K562 (cell line): ENCODE measurements around the gene LRRC8E. TPM values are rescaled to one million over a fixed set of nuclear protein-coding genes. Genes with fewer than 3 reads are reported as not detected.

Source experiments
- ATF1 ChIP-seq, 2 experiments: fragments of 450-650 bp in 1 of 2; IDR thresholded peaks; 2 replicates each; pipeline ENCODE4 v1.6.1; 2016; ENCODE audit warnings: missing compliant biosample characterization in 1 of 2, missing genetic modification characterization in 1 of 2
- FOXK2 ChIP-seq, 2 experiments: fragments of 450-650 bp; IDR thresholded peaks in 1 of 2; conservative IDR thresholded peaks in 1 of 2; 2 replicates each; pipeline ENCODE4 v1.6.1; 2016; ENCODE audit warnings: low read depth in 2 of 2, mild to moderate bottlenecking in 1 of 2
- GTF2E2 ChIP-seq: fragments of 200-800 bp; sonication (Bioruptor generic); IDR thresholded peaks from 2 replicates; pipeline ENCODE4 v1.6.1; 2016; ENCODE audit warnings: missing genetic modification characterization, missing compliant biosample characterization
- KLF6 ChIP-seq: fragments of 250-450 bp; sonication (Bioruptor Pico); IDR thresholded peaks from 2 replicates; pipeline ENCODE4 v1.4.0; 2020; ENCODE audit warnings: mild to moderate bottlenecking, moderate library complexity, borderline replicate concordance
- NCOA2 ChIP-seq, 2 experiments: fragments of 450-650 bp; IDR thresholded peaks; 2 replicates each; pipeline ENCODE4 v1.6.1; 2018; ENCODE audit warnings: mild to moderate bottlenecking in 2 of 2, moderate library complexity in 1 of 2; ENCODE audit not compliant: partially characterized antibody in 2 of 2
- RFX7 ChIP-seq: fragments of 250-450 bp; sonication (Bioruptor Pico); IDR thresholded peaks from 2 replicates; pipeline ENCODE4 v1.5.1; 2021; ENCODE audit warnings: mild to moderate bottlenecking
- SREBF2 ChIP-seq: sonication (generic); formaldehyde crosslinking; IDR thresholded peaks from 2 replicates; pipeline ENCODE4 v1.4.0; 2020; ENCODE audit warnings: mild to moderate bottlenecking, missing genetic modification reagents
- TCF3 ChIP-seq: sonication (generic); formaldehyde crosslinking; IDR thresholded peaks from 2 replicates; pipeline ENCODE4 v1.4.0; 2020; ENCODE audit warnings: mild to moderate bottlenecking, missing genetic modification reagents
- TCFL5 ChIP-seq: fragments of 250-450 bp; sonication (Bioruptor Pico); conservative IDR thresholded peaks from 2 replicates; pipeline ENCODE4 v1.6.1; 2021; ENCODE audit warnings: mild to moderate bottlenecking, moderate library complexity, matching md5 sums
- TFAM ChIP-seq: fragments of 250-450 bp; sonication (Bioruptor Pico); conservative IDR thresholded peaks from 2 replicates; pipeline ENCODE4 v1.5.0; 2021; ENCODE audit warnings: mild to moderate bottlenecking, moderate library complexity
- polyA plus RNA-seq, 8 experiments: library from polyadenylated mRNA; depleted of rRNA in 4 of 8; stranded (reverse) in 5 of 8; unstranded in 3 of 8; fragments of >200 nt; fragmentation: Nextera tagmentation in 2 of 8; fragmentation: Illumina TruSeq in 1 of 8; extraction: Ambion mirVana in 2 of 8; extraction: Trizol in 1 of 8; gene quantifications; 2 replicates each; pipeline versions ENCODE4 v1.2.1 to v1.2.3, GENCODE V29; 2011 to 2014; ENCODE audit warnings: inconsistent platforms in 1 of 8, missing spikeins in 1 of 8
- total RNA-seq, 7 experiments: library from RNA; depleted of rRNA in 6 of 7; stranded (reverse); fragments of >200 nt in 6 of 7; fragmentation: Illumina TruSeq in 2 of 7; extraction: Trizol in 2 of 7; gene quantifications; 2 replicates each; pipeline versions ENCODE4 v1.2.1 to v1.2.3, GENCODE V29; 2011 to 2021; ENCODE audit warnings: low replicate concordance in 1 of 7
- TF ChIP-seq, protein P1 (sequence below): fragments of 450-650 bp; IDR thresholded peaks from 2 replicates; pipeline ENCODE4 v1.6.1; 2016; ENCODE audit warnings: antibody characterized with exemption
- TF ChIP-seq, protein P2 (sequence below), 2 experiments: fragments of 450-650 bp in 1 of 2; sonication (generic) in 1 of 2; formaldehyde crosslinking in 1 of 2; IDR thresholded peaks; 2 replicates each; pipeline versions ENCODE4 v1.7.1 to v1.9.0; 2016 to 2022; ENCODE audit warnings: inconsistent platforms in 1 of 2, mild to moderate bottlenecking in 1 of 2, missing genetic modification reagents in 1 of 2
- TF ChIP-seq, protein P3 (sequence below): fragments of 250-450 bp; sonication (Bioruptor Pico); IDR thresholded peaks from 2 replicates; pipeline ENCODE4 v1.8.0; 2022; ENCODE audit warnings: inconsistent platforms, mild to moderate bottlenecking, moderate library complexity, borderline replicate concordance

Gene LRRC8E
- total and polyA plus RNA-seq, 9 of the 15 experiments (the other 6 are each of a cell fraction or from before 2014, with no cell fraction given), result 0.08 to 5.7 (median 3.5) TPM; not detected in 1

DNA sequence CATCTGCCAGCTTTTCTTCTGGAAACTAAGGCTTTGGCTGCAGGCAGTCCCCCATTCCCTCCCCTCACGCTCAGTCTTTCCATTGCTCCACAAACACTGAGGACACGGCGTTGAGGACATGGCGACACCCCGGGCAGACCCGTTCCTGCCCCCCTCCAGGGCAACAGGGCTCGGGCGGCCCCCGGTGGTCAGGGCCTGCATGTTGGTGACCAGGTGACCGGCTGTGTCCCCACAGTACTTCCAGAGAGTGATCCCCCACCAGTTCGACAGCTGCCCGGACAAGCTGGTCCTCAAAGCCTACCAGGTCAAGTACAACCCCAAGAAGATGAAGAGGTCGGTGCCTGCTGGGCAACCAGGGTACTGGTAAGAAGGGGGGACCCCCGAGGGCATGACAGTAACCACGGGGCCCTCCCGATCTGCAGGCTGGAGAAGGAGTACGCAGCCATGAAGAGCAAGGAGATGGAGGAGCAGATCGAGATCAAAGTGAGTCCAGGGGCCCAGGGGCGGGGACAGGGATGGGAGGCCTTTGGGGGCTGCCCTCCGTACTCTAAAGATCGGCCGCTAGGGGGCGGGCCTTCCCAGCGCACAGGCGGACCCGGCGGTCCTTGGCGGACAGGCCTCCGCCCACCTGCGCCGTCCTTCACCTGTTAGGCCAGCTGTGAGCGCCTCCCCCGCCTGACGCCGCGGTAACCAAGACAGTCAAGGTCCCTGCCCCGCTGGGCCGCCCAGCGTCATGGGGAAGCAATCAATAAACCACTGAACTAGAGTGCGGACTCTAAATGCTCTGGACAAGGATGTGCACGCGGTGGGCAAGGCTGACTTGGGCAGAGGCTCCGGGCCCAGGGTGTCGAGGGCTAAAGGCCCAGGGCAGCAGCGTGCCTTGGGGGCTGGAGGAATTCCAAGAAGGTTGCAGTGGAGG is 35.2 kb upstream of the LRRC8E start (continued):
- TF ChIP-seq, protein P1, sequence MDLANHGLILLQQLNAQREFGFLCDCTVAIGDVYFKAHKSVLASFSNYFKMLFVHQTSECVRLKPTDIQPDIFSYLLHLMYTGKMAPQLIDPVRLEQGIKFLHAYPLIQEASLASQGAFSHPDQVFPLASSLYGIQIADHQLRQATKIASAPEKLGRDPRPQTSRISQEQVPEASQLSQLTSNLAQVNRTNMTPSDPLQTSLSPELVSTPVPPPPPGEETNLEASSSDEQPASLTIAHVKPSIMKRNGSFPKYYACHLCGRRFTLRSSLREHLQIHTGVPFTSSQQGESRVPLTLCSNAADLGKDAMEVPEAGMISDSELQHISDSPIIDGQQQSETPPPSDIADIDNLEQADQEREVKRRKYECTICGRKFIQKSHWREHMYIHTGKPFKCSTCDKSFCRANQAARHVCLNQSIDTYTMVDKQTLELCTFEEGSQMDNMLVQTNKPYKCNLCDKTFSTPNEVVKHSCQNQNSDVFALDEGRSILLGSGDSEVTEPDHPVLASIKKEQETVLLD, result peak; percentile 67; the same call in 1 of the 2 replicates
- TF ChIP-seq, protein P2, sequence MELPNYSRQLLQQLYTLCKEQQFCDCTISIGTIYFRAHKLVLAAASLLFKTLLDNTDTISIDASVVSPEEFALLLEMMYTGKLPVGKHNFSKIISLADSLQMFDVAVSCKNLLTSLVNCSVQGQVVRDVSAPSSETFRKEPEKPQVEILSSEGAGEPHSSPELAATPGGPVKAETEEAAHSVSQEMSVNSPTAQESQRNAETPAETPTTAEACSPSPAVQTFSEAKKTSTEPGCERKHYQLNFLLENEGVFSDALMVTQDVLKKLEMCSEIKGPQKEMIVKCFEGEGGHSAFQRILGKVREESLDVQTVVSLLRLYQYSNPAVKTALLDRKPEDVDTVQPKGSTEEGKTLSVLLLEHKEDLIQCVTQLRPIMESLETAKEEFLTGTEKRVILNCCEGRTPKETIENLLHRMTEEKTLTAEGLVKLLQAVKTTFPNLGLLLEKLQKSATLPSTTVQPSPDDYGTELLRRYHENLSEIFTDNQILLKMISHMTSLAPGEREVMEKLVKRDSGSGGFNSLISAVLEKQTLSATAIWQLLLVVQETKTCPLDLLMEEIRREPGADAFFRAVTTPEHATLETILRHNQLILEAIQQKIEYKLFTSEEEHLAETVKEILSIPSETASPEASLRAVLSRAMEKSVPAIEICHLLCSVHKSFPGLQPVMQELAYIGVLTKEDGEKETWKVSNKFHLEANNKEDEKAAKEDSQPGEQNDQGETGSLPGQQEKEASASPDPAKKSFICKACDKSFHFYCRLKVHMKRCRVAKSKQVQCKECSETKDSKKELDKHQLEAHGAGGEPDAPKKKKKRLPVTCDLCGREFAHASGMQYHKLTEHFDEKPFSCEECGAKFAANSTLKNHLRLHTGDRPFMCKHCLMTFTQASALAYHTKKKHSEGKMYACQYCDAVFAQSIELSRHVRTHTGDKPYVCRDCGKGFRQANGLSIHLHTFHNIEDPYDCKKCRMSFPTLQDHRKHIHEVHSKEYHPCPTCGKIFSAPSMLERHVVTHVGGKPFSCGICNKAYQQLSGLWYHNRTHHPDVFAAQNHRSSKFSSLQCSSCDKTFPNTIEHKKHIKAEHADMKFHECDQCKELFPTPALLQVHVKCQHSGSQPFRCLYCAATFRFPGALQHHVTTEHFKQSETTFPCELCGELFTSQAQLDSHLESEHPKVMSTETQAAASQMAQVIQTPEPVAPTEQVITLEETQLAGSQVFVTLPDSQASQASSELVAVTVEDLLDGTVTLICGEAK (IDR thresholded peaks at IDR 0.05), result no peak
- TF ChIP-seq, protein P2 (CRISPR knock-in tag; IDR thresholded peaks at IDR 0.05), result no peak
- TF ChIP-seq KLF6 (no peak), TFAM (CRISPR knock-in tag) (no peak), SREBF2 (CRISPR knock-in tag) (no peak), FOXK2 (conservative IDR thresholded peaks at IDR 0.05 in 1 of 2, IDR thresholded peaks at IDR 0.05 in 1 of 2; ENCODE audit: low read depth in 2 of 2) (no peak), RFX7 (no peak), NCOA2 (IDR thresholded peaks at IDR 0.05; ENCODE audit: partially characterized antibody in 2 of 2) (no peak), ATF1 (CRISPR knock-in tag; IDR thresholded peaks at IDR 0.05) (no peak), ATF1 (tag; IDR thresholded peaks at IDR 0.05) (peak; percentile 17; the same call in 1 of the 2 replicates), GTF2E2 (tag) (no peak), TCF3 (peak; percentile 50; the same call in 1 of the 2 replicates), TCFL5 (no peak)
- TF ChIP-seq, protein P3, sequence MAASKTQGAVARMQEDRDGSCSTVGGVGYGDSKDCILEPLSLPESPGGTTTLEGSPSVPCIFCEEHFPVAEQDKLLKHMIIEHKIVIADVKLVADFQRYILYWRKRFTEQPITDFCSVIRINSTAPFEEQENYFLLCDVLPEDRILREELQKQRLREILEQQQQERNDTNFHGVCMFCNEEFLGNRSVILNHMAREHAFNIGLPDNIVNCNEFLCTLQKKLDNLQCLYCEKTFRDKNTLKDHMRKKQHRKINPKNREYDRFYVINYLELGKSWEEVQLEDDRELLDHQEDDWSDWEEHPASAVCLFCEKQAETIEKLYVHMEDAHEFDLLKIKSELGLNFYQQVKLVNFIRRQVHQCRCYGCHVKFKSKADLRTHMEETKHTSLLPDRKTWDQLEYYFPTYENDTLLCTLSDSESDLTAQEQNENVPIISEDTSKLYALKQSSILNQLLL (CRISPR knock-in tag), result no peak
